OCI-LY7 (cell line): Measurements from ENCODE around the gene PPFIA2.

Experiments used
- EZH2phosphoT487 ChIP-seq: fragments of 200-600 bp; sonication (generic); IDR thresholded peaks from 2 replicates; pipeline ENCODE4 v1.6.1; 2018; ENCODE audit warnings: low read depth, borderline replicate concordance, mild to moderate bottlenecking, mixed run types, antibody characterized with exemption, low read length, moderate library complexity, mixed read lengths
- TF ChIP-seq, protein P1 (sequence below): fragments of 200-600 bp; sonication (generic); conservative IDR thresholded peaks from 2 replicates; pipeline ENCODE4 v1.5.1; 2014; ENCODE audit warnings: mild to moderate bottlenecking, antibody characterized with exemption, low read length, moderate library complexity, mixed read lengths

DNA sequence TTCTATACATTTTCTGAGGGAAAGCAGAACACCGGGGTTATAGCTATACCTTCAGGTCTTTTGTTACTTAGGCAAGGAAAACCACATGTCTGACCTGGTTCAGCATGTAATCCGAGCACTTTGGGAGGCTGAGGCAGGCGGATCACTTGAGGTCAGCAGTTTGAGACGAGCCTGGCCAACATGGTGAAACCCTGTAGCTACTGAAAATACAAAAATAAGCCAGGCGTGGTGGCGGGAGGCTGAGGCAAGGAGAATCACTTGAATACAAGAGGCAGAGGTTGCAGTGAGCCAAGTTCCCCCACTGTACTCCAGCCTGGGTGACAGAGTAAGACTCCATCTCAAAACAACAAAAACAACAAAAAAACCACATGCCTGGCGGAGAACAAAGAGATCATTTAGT, 503.7 kb downstream of the PPFIA2 start:
- TF ChIP-seq, protein P1, sequence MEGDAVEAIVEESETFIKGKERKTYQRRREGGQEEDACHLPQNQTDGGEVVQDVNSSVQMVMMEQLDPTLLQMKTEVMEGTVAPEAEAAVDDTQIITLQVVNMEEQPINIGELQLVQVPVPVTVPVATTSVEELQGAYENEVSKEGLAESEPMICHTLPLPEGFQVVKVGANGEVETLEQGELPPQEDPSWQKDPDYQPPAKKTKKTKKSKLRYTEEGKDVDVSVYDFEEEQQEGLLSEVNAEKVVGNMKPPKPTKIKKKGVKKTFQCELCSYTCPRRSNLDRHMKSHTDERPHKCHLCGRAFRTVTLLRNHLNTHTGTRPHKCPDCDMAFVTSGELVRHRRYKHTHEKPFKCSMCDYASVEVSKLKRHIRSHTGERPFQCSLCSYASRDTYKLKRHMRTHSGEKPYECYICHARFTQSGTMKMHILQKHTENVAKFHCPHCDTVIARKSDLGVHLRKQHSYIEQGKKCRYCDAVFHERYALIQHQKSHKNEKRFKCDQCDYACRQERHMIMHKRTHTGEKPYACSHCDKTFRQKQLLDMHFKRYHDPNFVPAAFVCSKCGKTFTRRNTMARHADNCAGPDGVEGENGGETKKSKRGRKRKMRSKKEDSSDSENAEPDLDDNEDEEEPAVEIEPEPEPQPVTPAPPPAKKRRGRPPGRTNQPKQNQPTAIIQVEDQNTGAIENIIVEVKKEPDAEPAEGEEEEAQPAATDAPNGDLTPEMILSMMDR = no peak
- no peak for TF ChIP-seq EZH2phosphoT487
